HepG2 (cell line): ENCODE data around the gene USP40. TPM values are rescaled to one million over a fixed set of nuclear protein-coding genes. Genes with fewer than 3 reads are reported as not detected.

Experiments
- ATAC-seq: fragments of 200-7000 bp; cut with Tn5 transposase; 3 replicates; pipeline ENCODE4 v1.9.1; 2020; ENCODE audit warnings: mild to moderate bottlenecking, moderate library complexity
- BruUV-seq: library from RNA; stranded (reverse); fragments of 400-500 nt; replicated peaks from 2 replicates; lab custom pipeline; 2021; lab: Mats Ljungman, UMichigan
- CTCF ChIA-PET: fragments of 300-600 bp; formaldehyde crosslinking; extraction: SDS; loops from one replicate; lab custom pipeline; 2021; ENCODE audit warnings: low total read pairs, inconsistent platforms, low intra/inter-chr PET ratio; lab: Yijun Ruan, JAX
- POLR2A ChIA-PET: fragments of 350-600 bp; sonication (Branson Sonifier 250); formaldehyde crosslinking; loops from one replicate; lab custom pipeline; 2020; ENCODE audit warnings: antibody characterized with exemption, inconsistent platforms; lab: Yijun Ruan, JAX
- DNase-seq: peaks from one replicate; pipeline ENCODE4 v3.0.0-alpha.2; 2015; ENCODE audit warnings: low spot score
- FAIRE-seq: peaks from 3 replicates; lab custom pipeline; 2011; peaks lifted over from hg19 to GRCh38; lab: Jason Lieb, UNC
- H2AFZ ChIP-seq: one replicate; pipeline ENCODE4 v1.6.1; 2011; ENCODE audit warnings: low read length, inconsistent platforms
- H3K27ac ChIP-seq: fragments of 300-600 bp; 3 replicates; pipeline ENCODE4 v1.8.0; 2011; ENCODE audit warnings: mixed run types, mild to moderate bottlenecking, mixed read lengths, low read length, inconsistent platforms; ENCODE audit not compliant: insufficient read depth; ENCODE audit errors: extremely low read length
- H3K27me3 ChIP-seq, 2 experiments: fragments of 200-600 bp in 1 of 2; 2 replicates in 1 of 2; 3 replicates in 1 of 2; pipeline versions ENCODE4 v1.6.0 to v1.8.0; 2011; ENCODE audit warnings: low read length in 2 of 2, mild to moderate bottlenecking in 2 of 2, moderate library complexity in 2 of 2, inconsistent platforms in 1 of 2; ENCODE audit not compliant: insufficient read depth in 2 of 2, control insufficient read depth in 1 of 2
- H3K36me3 ChIP-seq, 2 experiments: fragments of 200-600 bp in 1 of 2; replicated peaks in 1 of 2; 2 replicates in 1 of 2; 3 replicates in 1 of 2; pipeline versions ENCODE4 v1.5.1 to v1.8.0; 2011; ENCODE audit warnings: low read length in 2 of 2, inconsistent platforms in 1 of 2; ENCODE audit not compliant: insufficient read depth in 2 of 2, control insufficient read depth in 1 of 2
- H3K4me1 ChIP-seq: 2 replicates; pipeline ENCODE4 v1.5.1; 2012; ENCODE audit warnings: low read length, inconsistent platforms; ENCODE audit not compliant: insufficient read depth
- H3K4me2 ChIP-seq: 2 replicates; pipeline ENCODE4 v1.6.0; 2011; ENCODE audit warnings: low read depth, low read length, inconsistent platforms
- H3K4me3 ChIP-seq, 3 experiments: fragments of 200-600 bp in 1 of 3; sonication (generic), shearing (Covaris generic) in 1 of 3; replicated peaks in 1 of 3; 2 replicates each; pipeline ENCODE4 v1.5.1; 2011 to 2016; ENCODE audit warnings: low read length in 3 of 3, inconsistent platforms in 2 of 3, low read depth in 2 of 3, mild to moderate bottlenecking in 2 of 3, control low read depth in 1 of 3, mixed read lengths in 1 of 3; ENCODE audit not compliant: insufficient read depth in 1 of 3
- H3K79me2 ChIP-seq: one replicate; pipeline ENCODE4 v1.6.1; 2011; ENCODE audit warnings: low read length, inconsistent platforms; ENCODE audit not compliant: insufficient read depth
- H3K9ac ChIP-seq: 2 replicates; pipeline ENCODE4 v1.6.0; 2011; ENCODE audit warnings: mild to moderate bottlenecking, low read depth, low read length, inconsistent platforms; ENCODE audit not compliant: insufficient read depth
- H3K9me3 ChIP-seq: 2 replicates; pipeline ENCODE4 v1.5.1; 2012; ENCODE audit warnings: mild to moderate bottlenecking, low read length
- H4K20me1 ChIP-seq: 2 replicates; pipeline ENCODE4 v1.6.0; 2011; ENCODE audit warnings: inconsistent platforms, mild to moderate bottlenecking, low read length, moderate library complexity; ENCODE audit not compliant: insufficient read depth
- HHEX ChIP-seq: IDR thresholded peaks from 2 replicates; pipeline ENCODE4 v1.6.1; 2016; ENCODE audit warnings: control low read depth
- JUND ChIP-seq: sonication (generic); formaldehyde crosslinking; IDR thresholded peaks from 2 replicates; pipeline ENCODE4 v1.8.0; 2022; ENCODE audit warnings: mild to moderate bottlenecking, missing genetic modification reagents
- KMT2A ChIP-seq: sonication (generic); formaldehyde crosslinking; IDR thresholded peaks from 2 replicates; pipeline ENCODE4 v1.4.0; 2020; ENCODE audit warnings: missing genetic modification reagents
- NAIF1 ChIP-seq: sonication (generic); formaldehyde crosslinking; IDR thresholded peaks from 2 replicates; pipeline ENCODE4 v1.5.0; 2020; ENCODE audit warnings: mild to moderate bottlenecking, missing genetic modification reagents, borderline replicate concordance
- NFYB ChIP-seq: sonication (generic); formaldehyde crosslinking; IDR thresholded peaks from 2 replicates; pipeline ENCODE4 v1.4.0; 2020; ENCODE audit warnings: missing genetic modification reagents
- PHF21A ChIP-seq: sonication (generic); formaldehyde crosslinking; IDR thresholded peaks from 2 replicates; pipeline ENCODE4 v1.5.0; 2020; ENCODE audit warnings: mild to moderate bottlenecking, missing genetic modification reagents
- PRDM4 ChIP-seq: sonication (generic); formaldehyde crosslinking; IDR thresholded peaks from 2 replicates; pipeline ENCODE4 v1.9.0; 2021; ENCODE audit warnings: missing genetic modification reagents, borderline replicate concordance
- SRF ChIP-seq: IDR thresholded peaks from 2 replicates; pipeline ENCODE4 v1.6.1; 2011; ENCODE audit warnings: mild to moderate bottlenecking, low read depth, low read length, moderate library complexity
- SRY ChIP-seq: sonication (generic); formaldehyde crosslinking; IDR thresholded peaks from 2 replicates; pipeline ENCODE4 v1.8.0; 2022; ENCODE audit warnings: mild to moderate bottlenecking, missing genetic modification reagents
- TGIF2 ChIP-seq: IDR thresholded peaks from 2 replicates; pipeline ENCODE4 v1.6.1; 2016; ENCODE audit warnings: control low read depth, missing compliant biosample characterization
- THAP8 ChIP-seq: sonication (generic); formaldehyde crosslinking; IDR thresholded peaks from 2 replicates; pipeline ENCODE4 v1.5.1; 2020; ENCODE audit warnings: missing genetic modification reagents, mild to moderate bottlenecking, borderline replicate concordance
- ZNF136 ChIP-seq: sonication (generic); formaldehyde crosslinking; IDR thresholded peaks from 2 replicates; pipeline ENCODE4 v1.8.1; 2022; ENCODE audit warnings: low read depth, mild to moderate bottlenecking, moderate library complexity, missing genetic modification reagents
- ZNF232 ChIP-seq: sonication (generic); formaldehyde crosslinking; IDR thresholded peaks from 2 replicates; pipeline ENCODE4 v1.4.0; 2020; ENCODE audit warnings: missing genetic modification reagents, borderline replicate concordance
- ZNF432 ChIP-seq: sonication (generic); formaldehyde crosslinking; IDR thresholded peaks from 2 replicates; pipeline ENCODE4 v1.5.0; 2020; ENCODE audit warnings: missing genetic modification reagents, mild to moderate bottlenecking, borderline replicate concordance
- ZNF496 ChIP-seq: sonication (generic); formaldehyde crosslinking; IDR thresholded peaks from 2 replicates; pipeline ENCODE4 v1.8.1; 2023; ENCODE audit warnings: mild to moderate bottlenecking, moderate library complexity, missing genetic modification reagents; ENCODE audit not compliant: insufficient replicate concordance
- ZNF577 ChIP-seq: sonication (generic); formaldehyde crosslinking; IDR thresholded peaks from 2 replicates; pipeline ENCODE4 v1.4.0; 2020; ENCODE audit warnings: mild to moderate bottlenecking, low read depth, missing genetic modification reagents, borderline replicate concordance
- ZSCAN20 ChIP-seq: sonication (generic); formaldehyde crosslinking; IDR thresholded peaks from 2 replicates; pipeline ENCODE4 v1.4.0; 2020; ENCODE audit warnings: missing genetic modification reagents, mild to moderate bottlenecking, borderline replicate concordance
- WGBS: methylation state at CpG from one replicate; pipeline ENCODE4 v1.1.6; 2017; ENCODE audit warnings: low lambda C conversion rate; 5-methylcytosine and 5-hydroxymethylcytosine counted together
- in situ Hi-C: cut with HindIII; loops from 2 replicates; pipeline ENCODE4 v1.10.0; 2017; ENCODE audit warnings: low pct_unique_long_range_greater_than_20kb; ENCODE audit not compliant: extremely low pct_ligation_motif_present
- intact Hi-C: fragments of 100-400 bp; cut with micrococcal nuclease; formaldehyde crosslinking; loops from one replicate; pipeline ENCODE4 v1.10.0; 2022; ENCODE audit not compliant: unreplicated experiment
- polyA plus RNA-seq, 8 experiments: library from polyadenylated mRNA; depleted of rRNA in 3 of 8; stranded (reverse) in 7 of 8; unstranded in 1 of 8; fragments of >200 nt; fragmentation: Illumina TruSeq in 4 of 8; extraction: Trizol in 4 of 8; gene quantifications; 2 replicates each; pipeline versions ENCODE4 v1.2.1 to v1.2.3, GENCODE V29; 2011 to 2016; ENCODE audit warnings: low read depth in 4 of 8, missing spikeins in 1 of 8, mixed read lengths in 1 of 8; ENCODE audit not compliant: insufficient read depth in 1 of 8
- total RNA-seq, 5 experiments: library from RNA; depleted of rRNA; stranded (reverse); fragments of >200 nt; fragmentation: Illumina TruSeq; extraction: Trizol; gene quantifications; 2 replicates each; pipeline ENCODE4 v1.2.3, GENCODE V29; 2016; ENCODE audit warnings: low read depth in 1 of 5

Gene USP40
- total and polyA plus RNA-seq, 2 of the 13 experiments (the other 11 are each of a cell fraction or from before 2014, with no cell fraction given) = 41.0 to 46.3 TPM

- H4K20me1 ChIP-seq = no peaks in the 10 kb centered on the region
- no peak for TF ChIP-seq NAIF1
- TF ChIP-seq JUND (CRISPR knock-in tag) = no peak
- TF ChIP-seq ZNF232 = no peak
- TF ChIP-seq SRF = no peak
- no peak for TF ChIP-seq PHF21A (CRISPR knock-in tag)
- no peak for TF ChIP-seq KMT2A
- no peak for TF ChIP-seq TGIF2 (CRISPR knock-in tag)
- no peak for TF ChIP-seq THAP8 (CRISPR knock-in tag)
- TF ChIP-seq SRY = no peak
- TF ChIP-seq ZNF577 (CRISPR knock-in tag) = no peak
- TF ChIP-seq ZNF496 (CRISPR knock-in tag) = no peak
- no peak for TF ChIP-seq ZNF136 (CRISPR knock-in tag)
- TF ChIP-seq ZSCAN20 (CRISPR knock-in tag) = no peak
- TF ChIP-seq NFYB (CRISPR knock-in tag) = no peak
- TF ChIP-seq ZNF432 = no peak
- TF ChIP-seq HHEX = no peak
- TF ChIP-seq PRDM4 (CRISPR knock-in tag) = no peak
- TF ChIP-seq, all 625 proteins: peak for 0
- Histone ChIP-seq H3K4me3 (no peak overlapping the region), H2AFZ (no peak overlapping the region), H3K36me3 (peaks cover 7 to 10% of the 10 kb centered on the region in 2 experiments; a peak in 4 of 5 replicates), H3K9ac (no peak overlapping the region), H3K4me1 (peaks cover 8% of the 10 kb centered on the region; the same call in 1 of the 2 replicates), H3K27ac (no peak overlapping the region), H3K79me2 (no peaks in the 10 kb centered on the region), H3K27me3 (no peaks in the 10 kb centered on the region), H3K9me3 (no peaks in the 10 kb centered on the region), H3K4me2 (no peak overlapping the region)
- no TSS peak for BruUV-seq
- in situ Hi-C loops (no loop called here), intact Hi-C loops (no loop called here)
- no peak for DNase-seq
- WGBS = 96% methylated on average over 5 of the region's 5 CpGs
- no peak for FAIRE-seq
- ChIA-PET POLR2A (no interaction called here), CTCF (no interaction called here)
- no peak for ATAC-seq
Observed at GRCh38 chr2:233544200-233544610, 22.4 kb downstream of the USP40 start.
